GM12801 (cell line): Measurements from ENCODE around the gene APBB2.

ENCODE experiments used
- TF ChIP-seq, protein P1 (sequence below): IDR thresholded peaks from one replicate; pipeline ENCODE4 v1.5.1; 2011; ENCODE audit warnings: control low read depth; ENCODE audit not compliant: insufficient read length; ENCODE audit errors: extremely low read depth

The APBB2 gene

DNA sequence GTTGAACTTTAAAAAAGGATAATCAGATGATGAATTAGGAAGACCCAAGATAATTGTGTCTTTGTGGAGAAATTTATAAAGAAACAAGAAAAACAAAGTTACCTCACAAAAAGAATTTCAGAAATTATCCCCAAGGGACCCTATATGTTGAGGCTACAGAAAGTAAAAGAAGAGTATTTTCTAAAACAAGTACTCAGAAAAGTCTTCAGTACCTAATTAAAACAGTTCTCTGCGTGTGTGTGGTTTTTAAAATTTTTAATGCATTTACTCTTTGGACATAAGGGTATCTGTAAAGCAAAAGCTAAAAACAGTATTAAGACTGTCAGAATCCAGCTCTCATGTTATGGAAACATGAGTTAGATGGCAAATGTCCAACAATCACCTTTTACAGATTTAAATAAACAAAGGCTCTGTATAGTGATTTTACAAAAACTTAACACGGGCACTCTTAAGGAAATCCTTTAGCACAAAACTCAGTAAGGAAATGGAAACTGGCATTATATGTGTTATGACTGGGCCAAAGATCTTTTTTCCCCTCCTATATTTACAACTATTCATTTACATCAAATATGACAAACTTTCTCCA is 277.1 kb downstream of the APBB2 start:
- TF ChIP-seq, protein P1, sequence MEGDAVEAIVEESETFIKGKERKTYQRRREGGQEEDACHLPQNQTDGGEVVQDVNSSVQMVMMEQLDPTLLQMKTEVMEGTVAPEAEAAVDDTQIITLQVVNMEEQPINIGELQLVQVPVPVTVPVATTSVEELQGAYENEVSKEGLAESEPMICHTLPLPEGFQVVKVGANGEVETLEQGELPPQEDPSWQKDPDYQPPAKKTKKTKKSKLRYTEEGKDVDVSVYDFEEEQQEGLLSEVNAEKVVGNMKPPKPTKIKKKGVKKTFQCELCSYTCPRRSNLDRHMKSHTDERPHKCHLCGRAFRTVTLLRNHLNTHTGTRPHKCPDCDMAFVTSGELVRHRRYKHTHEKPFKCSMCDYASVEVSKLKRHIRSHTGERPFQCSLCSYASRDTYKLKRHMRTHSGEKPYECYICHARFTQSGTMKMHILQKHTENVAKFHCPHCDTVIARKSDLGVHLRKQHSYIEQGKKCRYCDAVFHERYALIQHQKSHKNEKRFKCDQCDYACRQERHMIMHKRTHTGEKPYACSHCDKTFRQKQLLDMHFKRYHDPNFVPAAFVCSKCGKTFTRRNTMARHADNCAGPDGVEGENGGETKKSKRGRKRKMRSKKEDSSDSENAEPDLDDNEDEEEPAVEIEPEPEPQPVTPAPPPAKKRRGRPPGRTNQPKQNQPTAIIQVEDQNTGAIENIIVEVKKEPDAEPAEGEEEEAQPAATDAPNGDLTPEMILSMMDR, result no peak

DNA sequence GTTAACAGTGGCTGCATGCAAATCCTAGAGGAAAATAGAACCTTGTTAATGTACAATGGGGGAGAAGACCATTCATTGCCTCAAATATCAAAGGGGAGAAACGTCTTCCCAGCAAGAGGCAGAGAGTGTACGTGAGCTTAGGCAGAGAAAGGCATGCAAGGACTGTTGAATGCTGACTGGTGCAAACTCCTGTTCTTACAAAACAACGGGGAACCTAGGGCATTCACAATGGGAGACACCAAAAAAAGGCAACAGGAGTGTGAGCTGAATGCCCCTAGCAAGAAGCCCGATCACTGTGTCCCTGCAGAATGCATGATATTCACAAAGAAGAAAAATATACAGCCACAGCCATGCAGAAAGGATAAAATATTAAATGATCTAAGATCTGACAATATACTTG is 279.7 kb downstream of the APBB2 start:
- TF ChIP-seq, protein P1, result no peak

DNA sequence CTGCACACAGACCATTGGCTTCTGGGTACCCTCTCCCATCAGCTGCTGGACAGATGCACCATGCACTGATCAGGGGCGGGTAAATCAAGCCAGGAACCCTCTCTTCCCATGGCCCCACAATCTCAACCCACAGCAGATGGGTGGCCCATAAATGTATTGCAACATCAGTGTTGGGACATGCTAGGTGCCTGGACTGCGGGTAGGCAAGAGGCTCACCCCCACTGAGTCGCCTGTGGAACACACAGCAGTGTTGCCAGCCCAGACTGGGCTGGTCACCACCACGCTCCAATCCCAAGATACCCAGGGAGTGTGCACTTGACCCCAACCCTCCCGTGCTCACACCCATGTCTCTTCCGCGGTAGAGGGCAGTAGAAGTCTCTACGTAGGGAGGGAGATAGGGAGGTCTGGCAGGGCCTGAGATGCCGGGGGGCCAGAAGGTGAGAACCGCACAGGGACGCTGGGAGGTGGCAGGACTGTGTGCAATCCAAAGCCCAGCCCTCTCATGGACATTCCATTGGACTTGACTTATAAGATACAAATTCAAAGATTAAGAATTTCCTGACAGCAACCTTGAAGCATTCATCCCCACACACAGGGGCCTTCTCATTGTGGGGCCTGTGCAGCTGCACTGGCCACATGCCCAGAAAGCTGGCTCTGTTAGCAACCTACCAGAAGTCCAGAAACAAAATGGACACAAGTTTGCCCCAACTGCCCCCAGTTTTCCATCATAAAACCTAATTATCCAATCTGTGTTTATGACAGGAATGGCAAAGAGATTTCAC is 280.9 kb downstream of the APBB2 start:
- TF ChIP-seq, protein P1, result no peak

DNA sequence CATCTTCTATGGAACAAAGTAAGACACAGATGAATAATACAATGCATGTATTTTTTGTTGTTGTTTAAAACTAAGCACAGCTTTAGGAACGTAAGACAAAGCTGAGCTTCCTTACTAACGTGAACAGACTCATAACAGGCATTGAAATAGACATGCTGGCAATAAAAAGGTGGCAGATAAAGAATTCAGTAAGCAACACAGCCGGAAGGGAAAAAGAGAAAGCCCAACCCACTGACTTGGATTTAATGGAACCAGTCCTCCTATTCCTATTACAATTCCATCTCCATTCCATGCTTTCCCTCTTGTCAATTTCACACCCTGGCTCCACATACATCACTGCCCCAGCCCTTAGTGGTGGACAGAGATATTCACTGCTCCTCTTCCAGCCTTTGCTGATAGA is 282.5 kb downstream of the APBB2 start:
- TF ChIP-seq, protein P1, result no peak

DNA sequence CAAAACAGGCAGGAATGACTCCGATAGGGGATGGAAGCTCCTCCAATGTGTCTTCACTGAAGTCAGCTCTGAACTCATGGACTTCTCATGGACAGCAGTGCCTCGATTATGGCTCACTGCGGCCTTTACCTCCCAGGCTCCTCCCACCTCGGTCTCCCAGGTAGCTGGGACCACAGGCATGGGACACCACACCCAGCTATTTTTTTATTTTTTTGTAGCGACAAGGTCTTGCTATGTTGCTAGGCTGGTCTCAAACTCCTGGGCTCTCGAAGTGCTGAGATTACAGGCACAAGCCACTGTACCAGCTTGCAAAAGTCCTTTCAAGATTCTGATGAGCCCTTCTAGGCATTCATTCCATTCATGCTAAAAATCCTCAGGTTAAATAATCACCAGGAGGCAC is 283.1 kb downstream of the APBB2 start:
- TF ChIP-seq, protein P1, result no peak

DNA sequence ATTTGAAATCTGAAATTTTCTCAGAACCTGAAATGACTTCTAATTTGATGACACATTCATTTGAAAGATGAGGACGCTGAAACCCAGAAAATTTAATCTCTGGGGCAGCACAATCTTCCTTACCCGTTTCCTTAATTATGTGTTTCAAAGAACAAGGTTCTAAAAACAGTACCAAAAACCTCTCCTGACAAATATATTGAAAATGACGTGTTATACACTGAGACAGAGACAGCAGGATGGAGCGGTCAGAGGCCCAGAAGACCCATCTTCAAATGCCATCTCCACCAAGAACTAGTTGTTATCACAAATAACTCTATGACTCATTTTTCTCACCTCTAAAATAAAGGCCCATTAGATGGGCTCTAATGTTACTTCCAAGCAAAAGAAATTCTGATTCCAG is 287.3 kb downstream of the APBB2 start:
- TF ChIP-seq, protein P1, result no peak

DNA sequence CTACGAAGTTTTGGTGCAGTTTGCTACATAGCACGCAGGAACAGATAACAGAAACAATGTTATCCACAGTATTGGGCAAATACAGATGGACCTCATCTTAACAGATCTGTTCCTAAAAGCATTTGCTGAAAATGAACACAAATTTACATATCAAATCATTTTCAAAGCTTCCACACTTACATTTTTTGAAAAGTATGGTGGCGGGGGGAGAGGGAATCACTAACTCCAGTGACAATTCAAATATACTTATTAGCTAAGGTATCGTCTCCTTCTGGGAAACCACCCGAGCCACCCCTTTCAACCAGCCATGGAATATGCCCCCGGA is 289.6 kb downstream of the APBB2 start:
- TF ChIP-seq, protein P1, result no peak
